ENCODE results near the gene ERBB4.

DNA sequence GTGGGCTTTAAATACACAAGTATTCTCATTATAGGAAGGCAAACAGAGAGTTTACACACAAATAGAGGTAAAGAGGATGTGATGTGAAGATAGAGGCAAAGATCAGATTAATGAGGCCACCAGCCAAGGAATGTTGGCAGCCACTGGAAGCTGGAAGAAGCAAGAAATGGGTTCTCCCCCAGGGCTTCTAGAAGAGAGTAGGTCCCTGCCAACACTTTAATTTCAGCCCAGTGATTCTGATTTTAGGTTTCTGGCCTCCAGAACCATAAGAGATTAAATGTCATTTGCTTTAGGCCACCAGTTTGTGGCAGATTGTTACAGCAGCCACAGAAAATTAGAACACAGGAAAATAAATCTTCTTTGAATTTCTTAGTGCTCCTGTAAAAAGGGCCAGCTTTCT lies 1065.5 kb downstream of the ERBB4 start:
- no peak for TF ChIP-seq POLR2A (IDR thresholded peaks at IDR 0.05; ENCODE audit: low read length)
- no peak for TF ChIP-seq MAFK (IDR thresholded peaks at IDR 0.05; ENCODE audit: partially characterized antibody)
- no peak for TF ChIP-seq JUNB (IDR thresholded peaks at IDR 0.05)
- TF ChIP-seq NR3C1 (IDR thresholded peaks at IDR 0.05), result no peak
- TF ChIP-seq KDM1A (IDR thresholded peaks at IDR 0.05; ENCODE audit: low read depth), result no peak
- TF ChIP-seq, protein P1, sequence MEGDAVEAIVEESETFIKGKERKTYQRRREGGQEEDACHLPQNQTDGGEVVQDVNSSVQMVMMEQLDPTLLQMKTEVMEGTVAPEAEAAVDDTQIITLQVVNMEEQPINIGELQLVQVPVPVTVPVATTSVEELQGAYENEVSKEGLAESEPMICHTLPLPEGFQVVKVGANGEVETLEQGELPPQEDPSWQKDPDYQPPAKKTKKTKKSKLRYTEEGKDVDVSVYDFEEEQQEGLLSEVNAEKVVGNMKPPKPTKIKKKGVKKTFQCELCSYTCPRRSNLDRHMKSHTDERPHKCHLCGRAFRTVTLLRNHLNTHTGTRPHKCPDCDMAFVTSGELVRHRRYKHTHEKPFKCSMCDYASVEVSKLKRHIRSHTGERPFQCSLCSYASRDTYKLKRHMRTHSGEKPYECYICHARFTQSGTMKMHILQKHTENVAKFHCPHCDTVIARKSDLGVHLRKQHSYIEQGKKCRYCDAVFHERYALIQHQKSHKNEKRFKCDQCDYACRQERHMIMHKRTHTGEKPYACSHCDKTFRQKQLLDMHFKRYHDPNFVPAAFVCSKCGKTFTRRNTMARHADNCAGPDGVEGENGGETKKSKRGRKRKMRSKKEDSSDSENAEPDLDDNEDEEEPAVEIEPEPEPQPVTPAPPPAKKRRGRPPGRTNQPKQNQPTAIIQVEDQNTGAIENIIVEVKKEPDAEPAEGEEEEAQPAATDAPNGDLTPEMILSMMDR (IDR thresholded peaks at IDR 0.05), result no peak
- no peak for TF ChIP-seq POLR2AphosphoS2 (conservative IDR thresholded peaks at IDR 0.05; ENCODE audit: low read length)
- TF ChIP-seq MYC (IDR thresholded peaks at IDR 0.05; ENCODE audit: borderline replicate concordance, low read length), result no peak
